Activated CD4-positive, alpha-beta T cell treated with anti-CD3 and anti-CD28 coated beads for 24 hours (primary cell): ENCODE data around the gene NEURL2.
"Not testable (repeated sequence)": the region's sequence is repeated elsewhere in the genome, so short reads cannot be mapped to it uniquely, and the experiment has no call there.

Experiments used
- DNase-seq, 2 donors: peaks; one replicate each; pipeline ENCODE4 v3.0.0-alpha.2; 2020; ENCODE audit warnings: low read depth in 2 of 2

Gene NEURL2

DNA sequence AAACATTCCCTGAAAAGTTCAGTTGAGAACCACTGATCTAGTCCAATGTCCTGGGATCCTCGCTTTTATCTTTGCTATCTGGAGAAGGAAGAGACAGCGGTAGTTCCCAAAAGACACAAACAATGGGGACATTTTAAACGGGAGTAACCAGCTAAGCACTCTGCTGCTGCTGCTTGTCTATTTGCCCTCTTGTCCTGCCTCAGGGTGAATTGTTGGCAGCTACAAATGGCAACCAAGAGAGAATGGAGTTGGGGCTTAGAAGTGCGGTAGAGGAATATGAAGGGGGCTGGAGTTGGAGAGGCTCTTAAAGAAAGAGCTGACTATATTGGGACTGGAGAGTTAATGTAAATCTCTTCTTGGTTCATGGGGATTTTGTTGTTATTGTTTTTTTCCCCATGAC, 16.4 kb downstream of the NEURL2 start:
- no peak for DNase-seq

DNA sequence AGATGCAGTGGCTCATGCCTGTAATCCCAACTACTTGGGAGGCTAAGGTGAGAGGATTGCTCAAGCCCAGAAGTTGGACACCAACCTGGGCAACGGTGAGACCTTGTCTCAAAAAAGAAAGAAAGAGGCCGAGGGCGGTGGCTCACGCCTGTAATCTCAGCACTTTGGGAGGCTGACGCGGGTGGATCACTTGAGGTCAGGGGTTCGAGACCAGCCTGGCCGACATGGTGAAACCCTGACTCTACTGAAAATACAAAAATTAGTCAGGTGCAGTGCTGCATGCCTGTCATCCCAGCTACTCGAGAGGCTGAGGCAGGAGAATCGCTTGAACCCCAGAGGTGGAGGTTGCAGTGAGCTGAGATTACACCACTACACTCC, 16.9 kb downstream of the NEURL2 start:
- not testable (repeated sequence) for DNase-seq

DNA sequence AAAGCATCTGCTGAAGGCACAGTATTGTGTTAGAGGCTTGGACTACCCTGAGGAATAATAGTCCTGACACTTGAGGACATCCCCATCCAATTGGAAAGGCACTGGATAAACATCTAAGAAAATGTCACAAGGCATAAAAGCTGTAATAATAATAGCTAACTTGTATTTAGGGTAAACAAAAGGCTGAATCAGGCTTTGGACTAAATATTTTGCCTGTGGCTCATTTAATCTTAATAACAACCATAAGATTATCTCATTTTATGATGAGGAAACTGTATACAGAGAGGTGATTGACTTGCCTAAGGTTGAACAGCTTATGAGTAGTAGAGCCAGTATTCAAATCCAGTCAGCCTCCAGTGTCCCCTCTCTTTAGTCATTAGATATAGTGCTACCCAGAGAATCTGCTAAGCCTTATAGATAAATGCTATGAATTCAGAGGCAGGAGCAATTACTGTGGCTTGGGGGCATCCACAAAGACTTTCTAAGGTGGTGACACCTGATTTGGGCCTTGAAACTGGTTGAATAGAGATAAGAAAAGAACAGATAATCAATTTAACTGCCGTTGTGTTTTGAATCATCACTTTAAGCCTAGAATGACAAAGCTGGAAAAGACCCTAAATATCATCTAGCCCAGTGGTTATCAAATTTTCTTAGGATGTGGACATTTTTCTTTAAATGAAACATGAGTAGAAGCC, 17.5 kb downstream of the NEURL2 start:
- DNase-seq = no peak

DNA sequence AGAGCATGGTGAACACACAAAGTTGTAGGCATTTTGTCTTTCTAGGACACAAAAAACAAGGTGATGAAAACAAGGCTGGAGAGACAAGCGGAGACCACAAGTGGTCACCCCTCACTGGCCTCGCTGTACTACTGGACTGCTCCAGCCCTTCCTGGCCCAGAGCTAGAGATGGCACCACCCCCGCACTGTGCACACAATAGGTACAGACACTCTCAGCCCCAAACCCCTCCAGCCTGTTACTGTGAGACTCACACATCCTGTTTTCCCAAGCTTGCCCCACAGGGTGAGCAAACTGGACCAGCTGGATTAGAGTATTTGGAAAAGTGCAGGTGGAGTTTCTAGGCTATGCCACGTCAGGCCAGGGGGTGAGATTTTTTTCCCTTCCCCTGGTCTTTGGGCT, 18.4 kb downstream of the NEURL2 start:
- DNase-seq = no peak

DNA sequence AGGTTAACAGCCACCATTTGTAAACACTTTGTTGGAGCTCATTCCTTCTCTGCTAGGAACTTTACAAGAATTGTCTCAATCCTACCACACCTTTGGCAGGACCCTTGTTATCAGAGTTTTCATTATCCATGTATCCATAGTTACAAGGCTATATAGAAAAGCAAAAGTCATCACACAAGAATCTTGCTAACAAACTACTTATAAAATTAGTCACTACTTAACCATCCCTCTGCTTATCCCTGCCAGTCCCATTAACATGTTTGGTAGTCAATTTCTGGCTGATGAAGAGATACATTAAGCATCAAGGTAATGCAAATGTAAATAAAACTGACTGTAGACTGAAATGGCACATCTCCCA, 23.2 kb downstream of the NEURL2 start:
- no peak for DNase-seq

DNA sequence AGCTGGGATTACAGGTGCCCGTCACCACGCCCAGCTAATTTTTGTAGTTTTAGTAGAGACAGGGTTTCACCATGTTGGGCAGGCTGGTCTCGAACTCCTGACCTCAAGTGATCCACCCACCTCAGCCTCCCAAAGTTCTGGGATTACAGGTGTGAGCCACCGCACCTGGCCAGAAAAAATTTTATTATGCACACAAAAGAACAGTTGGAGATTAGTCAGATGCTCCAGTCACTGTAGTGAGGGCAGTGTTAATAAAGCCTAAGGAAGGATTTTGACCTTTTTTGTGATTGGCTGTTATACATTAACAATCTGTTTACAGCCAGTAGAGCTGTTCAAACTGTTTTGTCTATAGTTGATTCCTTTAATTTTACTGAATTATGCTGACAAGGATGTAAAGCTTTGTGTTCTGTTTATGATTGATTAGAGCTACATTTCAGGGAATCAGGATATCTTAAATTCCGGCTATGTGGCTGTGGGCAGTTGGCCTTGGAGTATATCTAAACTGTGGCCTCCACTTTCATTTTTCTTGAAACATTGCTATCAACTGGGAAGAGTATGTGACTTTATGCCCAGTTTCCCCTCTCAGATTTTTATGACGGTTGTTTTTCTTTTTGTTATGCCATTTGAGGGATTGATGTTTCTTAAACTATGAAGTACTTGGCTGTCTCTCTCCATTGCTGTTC, 23.7 kb downstream of the NEURL2 start:
- no peak for DNase-seq

DNA sequence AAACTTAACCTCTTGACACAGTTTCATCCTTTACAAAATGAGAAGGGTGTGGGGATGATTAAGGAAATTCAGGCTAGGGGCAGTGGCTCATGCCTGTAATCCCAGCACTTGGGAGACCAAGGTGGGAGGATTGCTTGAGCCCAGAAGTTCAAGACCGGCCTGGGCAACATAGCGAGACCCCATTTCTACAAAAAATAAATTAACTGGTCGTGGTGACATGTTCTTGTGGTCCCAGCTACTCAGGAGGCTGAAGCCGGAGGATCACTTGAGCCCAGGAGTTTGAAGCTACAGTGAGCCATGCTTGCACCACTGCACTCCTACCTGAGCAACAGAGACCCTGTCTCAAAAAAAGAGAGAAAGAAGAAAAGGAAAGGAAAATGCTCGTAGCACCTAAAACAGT, 24.6 kb downstream of the NEURL2 start:
- DNase-seq = no peak

DNA sequence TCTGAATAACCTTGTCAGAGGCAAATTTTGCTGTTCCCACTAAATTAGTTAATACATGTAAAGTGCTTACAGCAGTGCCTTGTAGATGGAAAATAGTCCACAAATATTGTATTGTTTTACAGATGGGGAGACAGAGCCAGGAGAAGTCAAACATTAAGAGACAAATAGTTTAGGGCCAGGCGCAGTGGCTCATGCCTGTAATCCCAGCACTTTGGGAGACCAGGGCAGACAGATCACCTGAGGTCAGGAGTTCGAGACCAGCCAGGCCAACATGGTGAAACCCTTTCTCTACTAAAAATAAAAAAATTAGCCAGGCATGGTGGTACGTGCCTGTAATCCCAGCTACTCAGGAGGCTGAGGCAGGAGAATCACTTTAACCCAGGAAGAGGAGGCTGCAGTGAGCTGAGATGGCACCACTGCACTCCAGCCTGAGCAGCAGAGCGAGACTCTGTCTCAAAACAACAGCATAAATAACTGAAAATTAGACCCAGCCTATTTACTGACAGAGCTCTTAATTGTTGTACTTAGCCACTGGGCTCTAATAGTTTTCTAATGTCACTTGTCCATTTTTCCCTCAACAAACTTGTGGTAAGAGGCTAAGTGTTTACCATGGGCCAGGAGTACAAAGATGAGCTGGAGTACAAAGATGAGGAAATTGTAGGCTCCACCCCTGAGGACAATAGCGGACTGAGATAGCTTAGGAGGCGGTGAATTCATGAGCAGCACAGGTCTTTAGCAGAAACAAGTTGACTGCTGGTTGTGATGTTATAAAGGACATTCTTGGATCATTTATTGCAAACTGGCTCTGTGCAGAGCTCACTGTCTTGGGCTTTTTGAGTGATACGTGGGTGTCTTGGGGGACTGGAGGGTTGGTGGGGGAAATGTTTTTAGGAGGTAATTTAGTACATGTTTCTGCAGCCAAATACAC, 27.2 kb downstream of the NEURL2 start:
- no peak for DNase-seq

DNA sequence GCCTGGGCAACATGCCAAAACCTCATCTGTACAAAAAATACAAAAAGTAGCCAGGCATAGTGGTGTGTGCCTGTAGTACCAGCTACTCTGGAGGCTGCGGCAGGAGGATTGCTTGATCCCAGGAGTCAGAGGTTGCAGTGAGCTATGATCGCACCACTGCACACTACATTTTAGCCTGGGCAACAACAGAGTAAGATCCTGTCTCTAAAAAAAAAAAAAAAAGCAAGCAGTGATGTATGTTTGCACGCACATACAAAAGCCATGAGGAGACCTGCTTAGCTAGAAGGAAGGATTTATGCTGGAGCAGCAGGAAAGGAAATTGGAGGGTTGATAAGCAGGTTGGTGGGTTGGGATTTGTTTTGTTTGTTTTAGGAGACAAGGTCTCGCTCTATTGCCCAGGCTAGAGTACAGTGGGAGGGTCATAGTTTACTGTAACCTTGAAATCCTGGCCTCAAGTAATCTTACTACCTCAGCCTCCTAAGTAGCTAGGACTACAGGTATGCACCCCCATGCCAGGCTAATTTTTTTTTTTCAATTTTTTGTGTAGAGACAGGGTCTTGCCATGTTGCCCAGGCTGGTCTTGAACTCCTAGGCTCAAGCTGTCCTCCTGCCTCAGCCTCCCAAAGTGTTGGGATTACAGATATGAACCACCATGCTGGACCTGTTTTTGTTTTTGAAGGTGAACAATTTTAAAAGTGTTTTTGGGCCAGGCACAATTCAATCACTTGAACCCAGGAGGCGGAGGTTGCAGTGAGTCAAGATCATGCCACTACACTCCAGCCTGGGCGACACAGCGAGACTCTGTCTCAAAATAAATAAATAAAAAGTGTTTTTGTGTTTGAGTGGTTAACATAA, 29.6 kb downstream of the NEURL2 start:
- DNase-seq = no peak

DNA sequence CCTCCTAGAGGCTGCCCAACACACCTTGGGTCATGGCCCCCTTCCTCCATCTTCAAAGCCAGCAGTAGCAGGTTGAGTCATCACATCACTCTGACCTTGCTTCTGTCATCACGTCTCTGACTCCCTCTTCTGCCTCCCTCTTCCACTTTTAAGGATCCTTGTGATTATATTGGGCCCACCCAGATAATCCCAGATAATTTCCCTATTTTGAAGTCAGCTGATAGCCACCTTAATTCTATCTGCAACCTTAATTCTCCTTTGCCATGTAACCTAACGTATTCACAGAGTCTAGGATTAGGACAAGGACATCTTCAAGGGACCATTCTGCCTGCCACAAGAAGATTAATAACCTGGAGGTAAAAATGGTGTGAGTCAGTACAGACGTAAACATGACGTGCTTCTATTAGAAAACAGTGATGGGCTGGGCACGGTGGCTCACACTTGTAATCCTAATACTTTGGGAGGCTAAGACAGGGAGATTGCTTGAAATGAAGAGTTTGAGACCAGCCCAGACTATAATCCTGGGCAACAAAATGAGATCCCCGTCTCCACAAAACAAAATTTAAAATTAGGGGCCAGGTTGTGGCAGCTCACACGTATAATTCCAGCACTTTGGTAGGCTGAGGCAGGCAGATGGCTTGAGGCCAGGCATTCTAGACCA, 30.3 kb downstream of the NEURL2 start:
- DNase-seq = no peak

DNA sequence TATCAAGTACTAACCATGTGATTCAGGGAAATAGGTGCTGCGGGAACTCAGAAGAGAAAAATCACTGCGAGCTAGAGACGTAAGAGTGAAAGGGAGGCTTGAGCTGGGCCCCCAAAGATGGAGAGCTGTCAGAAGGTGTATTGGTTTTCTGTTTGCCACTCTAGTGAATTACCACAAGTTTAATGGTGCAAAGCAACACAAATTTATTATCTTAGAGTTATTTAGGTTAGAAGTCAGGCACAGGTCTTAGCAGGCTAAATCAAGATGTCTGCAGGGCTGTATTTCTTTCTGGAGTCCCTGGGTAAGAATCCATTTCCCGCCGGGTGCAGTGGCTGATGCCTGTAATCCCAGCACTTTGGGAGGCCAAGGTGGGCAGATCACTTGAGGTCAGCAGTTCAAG, 31.1 kb downstream of the NEURL2 start:
- no peak for DNase-seq

DNA sequence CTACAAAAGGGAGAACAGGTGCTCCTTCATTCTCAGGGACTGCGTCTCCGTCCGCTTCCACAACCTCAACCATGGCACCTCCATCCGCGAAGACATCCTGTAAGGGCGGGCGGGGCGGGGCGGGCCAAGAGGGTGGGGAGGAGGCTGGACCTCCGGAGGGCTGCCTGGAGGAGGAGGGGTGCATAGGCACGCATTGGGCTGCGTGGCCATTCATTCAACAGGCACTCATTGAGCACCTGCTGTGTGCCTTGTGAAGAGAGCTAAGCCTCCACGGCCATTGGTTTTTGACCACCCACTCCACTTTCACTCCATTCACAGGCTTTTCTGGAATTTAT, 33.2 kb downstream of the NEURL2 start:
- DNase-seq = peak in 1 of 2 donors; percentile 24

DNA sequence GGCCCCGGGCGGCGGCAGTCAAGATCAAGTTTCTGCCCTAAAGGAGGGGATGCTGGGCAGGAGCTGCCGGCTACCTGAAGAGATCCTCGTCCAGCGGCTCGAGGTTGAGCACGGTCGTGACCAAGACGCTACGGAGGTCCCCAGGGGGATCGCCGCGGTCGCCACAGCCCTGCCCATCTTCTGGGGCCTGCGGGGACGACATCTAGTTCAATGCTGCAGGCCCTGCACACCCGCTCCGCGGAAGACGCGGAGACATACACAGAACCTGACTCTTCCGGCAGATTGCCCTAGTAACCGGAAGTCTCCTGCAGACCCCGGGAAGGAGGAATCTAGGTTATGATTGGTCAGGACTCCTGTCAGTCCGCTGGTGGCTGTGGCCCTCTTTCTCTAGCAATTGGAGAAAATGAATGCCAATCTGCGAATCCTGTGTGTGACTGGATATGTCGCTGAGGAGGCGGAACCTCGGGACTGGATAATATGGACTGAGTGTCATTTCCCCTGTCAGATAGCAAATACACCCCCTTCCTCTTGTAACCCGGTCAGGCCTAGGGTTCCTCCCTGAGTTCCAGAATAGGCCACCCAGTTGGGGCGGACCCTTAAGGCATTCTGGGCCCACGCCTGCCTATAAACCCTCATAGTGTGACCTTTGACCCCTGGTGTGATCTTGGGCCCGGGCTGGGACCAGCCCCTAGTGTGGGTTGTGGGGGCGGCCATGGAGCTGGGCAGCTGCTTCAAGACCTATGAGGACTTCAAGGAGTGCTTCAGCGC, 33.7 kb downstream of the NEURL2 start, which contains the start of the genes ACOT8 and ZSWIM3:
TSS of gene ACOT8 (minus strand) at position 279 of the 768 bp plus-strand sequence. CDS start at position 202, 77 bp downstream.
TSS of gene ZSWIM3 (plus strand) at position 501 of the 768 bp plus-strand sequence. CDS start at position 713, 212 bp downstream.
- peak; percentile 78 to 97 for DNase-seq

DNA sequence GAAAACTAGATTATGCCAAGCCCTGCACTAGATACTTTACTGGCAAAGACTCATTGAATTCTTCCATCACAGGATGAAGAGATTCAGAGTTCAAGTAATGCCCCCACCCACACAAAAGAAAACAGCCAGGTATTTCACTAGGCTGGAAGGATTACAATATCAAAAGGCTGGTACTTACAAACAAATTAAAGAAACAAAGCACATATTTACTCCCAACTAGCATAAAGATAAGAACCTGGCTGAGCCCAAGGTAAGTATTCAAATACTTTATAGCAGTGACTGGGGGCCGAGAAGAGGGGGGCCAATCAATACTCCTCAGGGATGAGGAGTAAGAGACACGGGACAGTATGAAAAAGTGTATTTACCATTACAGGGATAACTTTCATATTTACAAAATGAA, 37.5 kb downstream of the NEURL2 start:
- DNase-seq = no peak

DNA sequence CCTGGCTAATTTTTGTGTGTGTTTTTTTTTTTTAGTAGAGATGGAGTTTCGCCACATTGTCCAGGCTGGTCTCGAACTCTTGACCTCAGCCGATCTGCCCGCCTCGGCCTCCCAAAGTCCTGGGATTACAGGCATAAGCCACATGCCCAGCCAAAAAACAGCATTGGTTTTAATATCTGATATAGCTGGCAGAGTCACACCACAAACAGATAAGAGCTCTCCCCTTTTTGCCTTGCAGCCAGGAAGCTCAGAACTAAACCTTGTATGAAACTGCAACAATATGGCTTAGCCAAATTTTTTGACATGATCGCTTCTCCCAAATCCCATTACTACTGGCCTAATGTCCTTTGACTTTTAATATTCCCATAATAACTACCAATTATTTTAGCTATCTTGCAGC, 38.7 kb downstream of the NEURL2 start:
- no peak for DNase-seq

DNA sequence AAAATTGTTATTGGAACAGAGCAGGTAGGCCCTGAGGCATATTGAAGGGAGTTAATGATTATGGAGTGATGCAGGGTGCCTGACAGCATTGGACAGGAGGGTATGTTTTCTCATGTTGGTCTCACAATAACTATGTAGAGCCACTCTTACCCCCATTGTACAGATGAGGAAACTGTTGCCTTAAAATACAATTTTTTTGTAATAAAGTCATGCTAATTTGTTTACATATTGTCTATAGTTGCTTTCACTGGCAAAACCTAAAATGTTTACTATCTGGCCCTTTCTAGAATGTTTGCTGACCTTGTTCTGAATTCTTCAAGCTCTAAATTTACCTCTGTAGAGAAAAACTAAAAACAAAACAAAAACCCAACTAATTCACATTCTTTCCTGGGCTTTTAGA, 39.5 kb downstream of the NEURL2 start:
- DNase-seq = no peak

DNA sequence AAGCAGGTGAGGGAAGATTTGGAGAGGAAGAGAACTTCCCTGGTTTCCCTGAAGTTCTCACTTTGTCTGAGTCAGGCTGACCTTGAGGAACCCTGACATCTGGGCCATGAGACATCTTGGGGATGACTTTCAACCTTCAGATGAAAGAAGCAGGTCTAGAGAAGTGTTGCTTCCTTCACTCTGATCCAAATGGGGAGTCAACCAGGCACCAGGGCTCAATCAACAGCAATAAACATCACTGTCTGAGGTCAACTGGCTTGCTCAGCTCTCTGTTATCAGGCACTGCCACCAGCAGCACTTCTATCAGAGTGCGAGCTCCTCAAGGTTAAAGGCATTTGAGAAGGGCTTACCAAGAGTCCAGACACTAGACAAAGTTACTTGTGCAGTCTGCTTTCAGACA, 40.1 kb downstream of the NEURL2 start:
- DNase-seq = no peak

DNA sequence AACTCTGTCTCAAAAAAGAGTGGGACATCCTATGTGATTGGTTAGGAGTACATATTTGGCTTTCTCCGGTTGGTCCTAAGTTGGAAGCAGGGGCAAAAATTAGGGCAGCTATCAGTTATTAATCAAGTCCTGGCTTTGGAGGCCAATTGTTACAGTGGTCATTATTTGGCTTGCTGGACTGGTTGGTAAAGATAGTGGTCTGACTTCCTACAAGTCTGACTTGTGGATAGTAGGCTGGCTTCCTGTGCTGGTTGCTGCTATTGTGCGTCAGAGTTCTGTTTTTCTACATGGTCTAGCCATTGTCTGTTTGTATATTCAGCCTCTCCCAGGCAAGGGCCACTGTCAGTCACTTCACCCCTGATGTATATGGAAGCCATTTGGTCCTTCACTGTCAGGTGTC, 40.8 kb downstream of the NEURL2 start:
- no peak for DNase-seq

DNA sequence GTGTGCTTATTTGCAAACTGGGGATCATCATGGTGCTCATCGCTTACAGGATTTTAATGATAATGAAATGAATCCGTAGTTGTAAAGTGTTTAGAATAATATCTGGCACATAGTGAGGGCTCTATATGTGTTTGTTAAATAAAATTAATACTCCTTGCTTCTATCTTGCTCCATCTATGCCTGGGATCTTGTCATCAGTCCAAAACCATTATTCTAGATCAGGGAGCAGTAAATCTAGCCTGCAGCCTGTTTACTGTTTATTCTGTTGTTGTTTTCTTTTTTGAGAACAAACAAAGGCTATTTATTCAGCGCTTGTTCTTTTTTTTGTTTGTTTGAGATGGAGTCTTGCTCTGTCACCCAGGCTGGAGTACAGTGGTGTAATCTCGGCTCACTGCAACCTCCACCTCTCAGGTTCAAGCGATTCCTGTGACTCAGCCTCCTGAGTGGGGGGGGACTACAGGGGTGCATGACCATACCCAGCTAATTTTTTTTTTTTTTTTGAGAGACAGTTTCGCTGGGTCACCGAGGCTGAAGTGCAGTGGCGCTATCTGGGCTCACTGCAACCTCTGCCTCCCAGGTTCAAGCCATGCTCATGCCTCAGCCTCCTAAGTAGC, 41.9 kb downstream of the NEURL2 start:
- DNase-seq = no peak

DNA sequence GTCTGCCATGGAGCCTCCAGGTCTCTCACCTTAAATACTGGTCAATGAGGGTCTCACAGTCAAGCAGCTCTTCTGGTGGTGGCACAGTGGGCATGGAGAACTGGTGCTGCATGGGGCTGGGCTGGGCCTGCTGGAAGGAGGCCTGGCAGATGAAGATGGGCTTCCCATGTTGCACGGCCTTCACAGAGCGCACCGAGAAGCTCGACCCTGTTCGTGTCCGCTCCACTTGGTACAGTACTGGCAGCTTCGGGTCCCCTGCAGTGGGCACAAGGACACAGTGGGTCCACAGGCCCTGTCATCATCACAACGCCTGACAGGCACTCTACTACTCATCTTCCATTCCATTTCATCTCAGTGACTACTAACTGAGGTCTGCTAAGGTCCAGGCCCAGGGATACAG, 42.6 kb downstream of the NEURL2 start:
- DNase-seq = no peak
